Measurements from ENCODE around the gene ASCC3.

DNA sequence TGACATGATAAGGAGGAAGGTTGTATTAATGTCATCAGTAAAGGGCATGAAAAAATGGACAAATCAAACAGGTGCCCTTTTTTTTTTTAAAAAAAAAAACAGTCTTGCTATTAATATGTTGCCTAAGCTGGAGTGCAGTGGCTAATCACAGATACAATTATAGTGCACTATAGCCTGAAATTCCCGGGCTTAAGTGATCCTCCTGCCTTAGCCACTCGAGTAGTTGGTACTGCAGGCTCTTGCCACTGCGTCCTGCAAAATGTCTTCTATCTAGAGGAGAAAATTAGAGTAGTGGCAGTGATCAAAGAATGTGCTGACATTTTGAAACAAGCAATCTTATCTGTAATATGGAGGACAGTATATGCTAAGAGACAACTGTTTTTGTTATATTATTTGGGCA lies 127.7 kb downstream of the ASCC3 start:
- TF ChIP-seq, protein P1, sequence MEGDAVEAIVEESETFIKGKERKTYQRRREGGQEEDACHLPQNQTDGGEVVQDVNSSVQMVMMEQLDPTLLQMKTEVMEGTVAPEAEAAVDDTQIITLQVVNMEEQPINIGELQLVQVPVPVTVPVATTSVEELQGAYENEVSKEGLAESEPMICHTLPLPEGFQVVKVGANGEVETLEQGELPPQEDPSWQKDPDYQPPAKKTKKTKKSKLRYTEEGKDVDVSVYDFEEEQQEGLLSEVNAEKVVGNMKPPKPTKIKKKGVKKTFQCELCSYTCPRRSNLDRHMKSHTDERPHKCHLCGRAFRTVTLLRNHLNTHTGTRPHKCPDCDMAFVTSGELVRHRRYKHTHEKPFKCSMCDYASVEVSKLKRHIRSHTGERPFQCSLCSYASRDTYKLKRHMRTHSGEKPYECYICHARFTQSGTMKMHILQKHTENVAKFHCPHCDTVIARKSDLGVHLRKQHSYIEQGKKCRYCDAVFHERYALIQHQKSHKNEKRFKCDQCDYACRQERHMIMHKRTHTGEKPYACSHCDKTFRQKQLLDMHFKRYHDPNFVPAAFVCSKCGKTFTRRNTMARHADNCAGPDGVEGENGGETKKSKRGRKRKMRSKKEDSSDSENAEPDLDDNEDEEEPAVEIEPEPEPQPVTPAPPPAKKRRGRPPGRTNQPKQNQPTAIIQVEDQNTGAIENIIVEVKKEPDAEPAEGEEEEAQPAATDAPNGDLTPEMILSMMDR (IDR thresholded peaks at IDR 0.05), result no peak
- no peak for TF ChIP-seq ZFX (IDR thresholded peaks at IDR 0.05; ENCODE audit: borderline replicate concordance)

Data from 22Rv1 (cell line).